Glomerular endothelial cell (primary cell): ENCODE data around the gene ASIC3. TPM values are rescaled to one million over a fixed set of nuclear protein-coding genes. Genes with fewer than 3 reads are reported as not detected.
A peak's percentile ranks its signal among the peaks of the same experiment; 100 is the strongest.
"Not testable (repeated sequence)": the region's sequence is repeated elsewhere in the genome, so short reads cannot be mapped to it uniquely, and the experiment has no call there.

ENCODE experiments used
- DNase-seq: peaks from one replicate; pipeline ENCODE4 v3.0.0-alpha.2; 2011; ENCODE audit warnings: low read depth, low spot score; ENCODE audit errors: extremely low read depth
- total RNA-seq: library from RNA; depleted of rRNA; stranded (reverse); fragments of >200 nt; gene quantifications from 2 replicates; pipeline ENCODE4 v1.2.3, GENCODE V29; 2015

The ASIC3 gene
- total RNA-seq, 1 donor from 2014 or later = 1.6 TPM

- DNase-seq = no peak
Observed at GRCh38 chr7:151013733-151014497, 34.4 kb upstream of the ASIC3 start.

GRCh38 chr7:151014950-151015349 is 33.4 kb upstream of the ASIC3 start:
- DNase-seq = no peak

GRCh38 chr7:151015967-151016366 is 32.4 kb upstream of the ASIC3 start:
- DNase-seq = no peak

GRCh38 chr7:151016505-151016904 is 31.8 kb upstream of the ASIC3 start:
- no peak for DNase-seq

- DNase-seq = no peak
Observed at GRCh38 chr7:151016942-151017341, 31.4 kb upstream of the ASIC3 start.

GRCh38 chr7:151017370-151017952 is 30.9 kb upstream of the ASIC3 start:
- DNase-seq = no peak

GRCh38 chr7:151017953-151018420 is 30.3 kb upstream of the ASIC3 start:
- no peak for DNase-seq

- DNase-seq = no peak
Observed at GRCh38 chr7:151018421-151019129, 29.8 kb upstream of the ASIC3 start.

GRCh38 chr7:151019130-151019447 is 29.2 kb upstream of the ASIC3 start:
- no peak for DNase-seq

GRCh38 chr7:151020231-151020630 is 28.1 kb upstream of the ASIC3 start:
- no peak for DNase-seq

- DNase-seq = no peak
Observed at GRCh38 chr7:151023232-151023631, 25.1 kb upstream of the ASIC3 start.

GRCh38 chr7:151024435-151025056 is 23.8 kb upstream of the ASIC3 start, which contains the start of gene ATG9B:
Gene ATG9B (minus strand): TSS chr7:151024494. CDS start chr7:151024423, 71 bp downstream.
- DNase-seq = no peak

GRCh38 chr7:151025924-151026671 is 22.2 kb upstream of the ASIC3 start:
- DNase-seq = no peak

- DNase-seq = not testable (repeated sequence)
Observed at GRCh38 chr7:151026771-151027727, 21.3 kb upstream of the ASIC3 start.

- not testable (repeated sequence) for DNase-seq
Observed at GRCh38 chr7:151027728-151028130, 20.6 kb upstream of the ASIC3 start.

- peak; percentile 95 for DNase-seq
Observed at GRCh38 chr7:151028131-151028947, 20.0 kb upstream of the ASIC3 start, which contains the start of gene ABCB8. Gene ABCB8 (plus strand): TSS chr7:151028450. CDS start chr7:151028516, 66 bp downstream.

- DNase-seq = no peak
Observed at GRCh38 chr7:151028948-151029501, 19.3 kb upstream of the ASIC3 start.

GRCh38 chr7:151031011-151031410 is 17.3 kb upstream of the ASIC3 start:
- DNase-seq = no peak
